H1 (cell line): Measurements from ENCODE around the gene PLAC1. TPM values are rescaled to one million over a fixed set of nuclear protein-coding genes. Genes with fewer than 3 reads are reported as not detected.

Experiments
- CTCF ChIA-PET: fragments of 300-600 bp; sonication (Branson Sonifier 250); formaldehyde crosslinking; loops from one replicate; lab custom pipeline; 2021; ENCODE audit not compliant: partially characterized antibody; lab: Charles Lee
- POLR2A ChIA-PET: fragments of 300-600 bp; sonication (Branson Sonifier 250); formaldehyde crosslinking; loops from one replicate; lab custom pipeline; 2021; ENCODE audit warnings: inconsistent platforms; ENCODE audit not compliant: partially characterized antibody; lab: Charles Lee
- DNase-seq, 2 experiments: peaks; one replicate each; pipeline versions ENCODE4 v3.0.0 to v3.0.0-alpha.2; 2010 to 2022; ENCODE audit warnings: low spot score in 2 of 2, low read depth in 1 of 2, mixed read lengths in 1 of 2
- FAIRE-seq: peaks from 2 replicates; lab custom pipeline; 2011; peaks lifted over from hg19 to GRCh38; lab: Jason Lieb, UNC
- H2AFZ ChIP-seq: 2 replicates; pipeline ENCODE4 v1.8.1; 2012; ENCODE audit warnings: low read length, inconsistent platforms
- H2AK5ac ChIP-seq: 2 replicates; pipeline ENCODE4 v1.6.1; 2013; ENCODE audit warnings: low read depth, low read length
- H2BK120ac ChIP-seq: replicated peaks from 2 replicates; pipeline ENCODE3; 2013; ENCODE audit warnings: low read depth, low read length, inconsistent platforms
- H2BK12ac ChIP-seq: 2 replicates; pipeline ENCODE4 v1.6.1; 2013; ENCODE audit warnings: low read depth, low read length
- H2BK15ac ChIP-seq: 2 replicates; pipeline ENCODE4 v1.6.1; 2013; ENCODE audit warnings: low read length
- H2BK20ac ChIP-seq: 2 replicates; pipeline ENCODE4 v1.6.1; 2013; ENCODE audit warnings: low read length
- H2BK5ac ChIP-seq: 2 replicates; pipeline ENCODE4 v1.6.1; 2013; ENCODE audit warnings: low read depth, low read length
- H3K14ac ChIP-seq: 2 replicates; pipeline ENCODE4 v1.6.1; 2013; ENCODE audit warnings: inconsistent platforms; ENCODE audit not compliant: insufficient read length
- H3K18ac ChIP-seq: 2 replicates; pipeline ENCODE4 v1.6.1; 2013; ENCODE audit warnings: low read length; ENCODE audit errors: extremely low read depth
- H3K23ac ChIP-seq: 2 replicates; pipeline ENCODE4 v1.6.1; 2013; ENCODE audit warnings: inconsistent platforms; ENCODE audit not compliant: insufficient read length
- H3K23me2 ChIP-seq: 2 replicates; pipeline ENCODE4 v1.6.1; 2013; ENCODE audit warnings: low read depth, low read length
- H3K27ac ChIP-seq: 2 replicates; pipeline ENCODE4 v1.6.1; 2011; ENCODE audit warnings: low read depth, low read length, inconsistent platforms
- H3K27me3 ChIP-seq, 4 experiments: replicated peaks in 1 of 4; 1 replicate in 1 of 4; 2 replicates in 3 of 4; pipeline versions ENCODE4 v1.6.1 to v1.8.1; 2011 to 2013; ENCODE audit warnings: low read length in 3 of 4, mild to moderate bottlenecking in 3 of 4, inconsistent platforms in 2 of 4, mixed read lengths in 2 of 4, moderate library complexity in 1 of 4; ENCODE audit not compliant: control insufficient read depth in 3 of 4, insufficient read depth in 3 of 4; ENCODE audit errors: extremely low read depth in 1 of 4
- H3K36me3 ChIP-seq, 4 experiments: 2 replicates each; pipeline versions ENCODE4 v1.6.1 to v1.8.1; 2011 to 2013; ENCODE audit warnings: mild to moderate bottlenecking in 4 of 4, low read length in 3 of 4, moderate library complexity in 2 of 4, control low read depth in 1 of 4, inconsistent platforms in 1 of 4; ENCODE audit not compliant: insufficient read depth in 4 of 4, control insufficient read depth in 2 of 4
- H3K4ac ChIP-seq: replicated peaks from 2 replicates; pipeline ENCODE3; 2013; ENCODE audit warnings: low read length, low read depth, mixed read lengths, inconsistent platforms; ENCODE audit not compliant: insufficient read length
- H3K4me1 ChIP-seq, 4 experiments: replicated peaks in 1 of 4; 1 replicate in 1 of 4; 2 replicates in 3 of 4; pipeline versions ENCODE4 v1.6.1 to v1.8.1; 2011 to 2013; ENCODE audit warnings: low read length in 3 of 4, inconsistent platforms in 2 of 4, mixed read lengths in 1 of 4; ENCODE audit not compliant: insufficient read depth in 4 of 4, control insufficient read depth in 3 of 4
- H3K4me2 ChIP-seq, 2 experiments: 2 replicates each; pipeline versions ENCODE4 v1.6.1 to v1.8.1; 2011 to 2013; ENCODE audit warnings: low read depth in 2 of 2, low read length in 2 of 2, control low read depth in 1 of 2, inconsistent platforms in 1 of 2, mild to moderate bottlenecking in 1 of 2; ENCODE audit not compliant: insufficient read depth in 1 of 2
- H3K4me3 ChIP-seq, 4 experiments: fragments of 200-600, 300-600 bp in 1 of 4; sonication (generic), shearing (Covaris generic), sonication (Bioruptor Twin) in 1 of 4; 2 replicates each; pipeline versions ENCODE4 v1.5.1 to v1.8.1; 2011 to 2016; ENCODE audit warnings: low read length in 4 of 4, low read depth in 3 of 4, control low read depth in 2 of 4, inconsistent platforms in 2 of 4, mild to moderate bottlenecking in 2 of 4, mixed read lengths in 1 of 4, moderate library complexity in 1 of 4; ENCODE audit not compliant: insufficient read depth in 2 of 4; ENCODE audit errors: extremely low read depth in 1 of 4
- H3K56ac ChIP-seq: replicated peaks from 2 replicates; pipeline ENCODE3; 2013; ENCODE audit warnings: low read depth, mild to moderate bottlenecking, mixed read lengths, low read length, inconsistent platforms; ENCODE audit not compliant: insufficient read length
- H3K79me1 ChIP-seq: 2 replicates; pipeline ENCODE4 v1.6.1; 2013; ENCODE audit warnings: low read depth, low read length, control low read depth
- H3K79me2 ChIP-seq, 2 experiments: 2 replicates each; pipeline versions ENCODE4 v1.6.1 to v1.8.1; 2012 to 2013; ENCODE audit warnings: low read length in 2 of 2, mild to moderate bottlenecking in 2 of 2, inconsistent platforms in 1 of 2; ENCODE audit not compliant: insufficient read depth in 2 of 2, control insufficient read depth in 1 of 2
- H3K9ac ChIP-seq, 4 experiments: replicated peaks in 1 of 4; 1 replicate in 1 of 4; 2 replicates in 3 of 4; pipeline versions ENCODE4 v1.6.1 to v1.8.1; 2011 to 2013; ENCODE audit warnings: low read depth in 3 of 4, low read length in 3 of 4, control low read depth in 2 of 4, mild to moderate bottlenecking in 2 of 4, moderate library complexity in 2 of 4, inconsistent platforms in 1 of 4; ENCODE audit errors: extremely low read depth in 1 of 4
- H3K9me3 ChIP-seq, 2 experiments: 2 replicates each; pipeline versions ENCODE4 v1.6.1 to v1.8.1; 2012 to 2013; ENCODE audit warnings: mild to moderate bottlenecking in 2 of 2, moderate library complexity in 2 of 2, control low read depth in 1 of 2, inconsistent platforms in 1 of 2, low read depth in 1 of 2, low read length in 1 of 2, mixed read lengths in 1 of 2; ENCODE audit not compliant: insufficient read depth in 2 of 2
- H4K20me1 ChIP-seq, 2 experiments: replicated peaks in 1 of 2; 2 replicates each; pipeline versions ENCODE3 to v1.8.1; 2011 to 2013; ENCODE audit warnings: inconsistent platforms in 2 of 2, low read length in 2 of 2, mild to moderate bottlenecking in 1 of 2; ENCODE audit not compliant: insufficient read depth in 2 of 2, control insufficient read depth in 1 of 2
- H4K5ac ChIP-seq: 2 replicates; pipeline ENCODE4 v1.6.1; 2013; ENCODE audit warnings: low read length, low read depth, mixed read lengths, inconsistent platforms; ENCODE audit not compliant: insufficient read length
- H4K8ac ChIP-seq: 2 replicates; pipeline ENCODE4 v1.8.0; 2013; ENCODE audit warnings: mild to moderate bottlenecking, moderate library complexity, low read length, inconsistent platforms; ENCODE audit not compliant: insufficient read depth; ENCODE audit errors: extremely low read depth
- H4K91ac ChIP-seq: replicated peaks from 2 replicates; pipeline ENCODE3; 2013; ENCODE audit warnings: low read length, mixed read lengths, inconsistent platforms; ENCODE audit not compliant: insufficient read length
- CBX5 ChIP-seq: fragments of 300-800, 300-1000 bp; sonication (generic); IDR thresholded peaks from 2 replicates; pipeline ENCODE4 v1.7.1; 2016; ENCODE audit warnings: antibody characterized with exemption, low read length, low read depth
- CBX8 ChIP-seq: fragments of 300-800, 300-1000 bp; sonication (generic); IDR thresholded peaks from 2 replicates; pipeline ENCODE4 v1.7.1; 2016; ENCODE audit warnings: low read depth, low read length, borderline replicate concordance
- CREB1 ChIP-seq: IDR thresholded peaks from 2 replicates; pipeline ENCODE4 v1.6.1; 2012; ENCODE audit warnings: inconsistent platforms
- CTCF ChIP-seq, 3 experiments: IDR thresholded peaks; 1 replicate in 2 of 3; 2 replicates in 1 of 3; pipeline versions ENCODE4 v1.5.1 to v1.6.1; 2011; ENCODE audit warnings: low read length in 3 of 3, mild to moderate bottlenecking in 3 of 3, inconsistent platforms in 2 of 3, low read depth in 1 of 3, moderate library complexity in 1 of 3; ENCODE audit not compliant: insufficient read depth in 1 of 3; ENCODE audit errors: control extremely low read depth in 1 of 3
- GTF2F1 ChIP-seq: IDR thresholded peaks from 2 replicates; pipeline ENCODE4 v1.6.1; 2012; ENCODE audit warnings: low read depth, low read length, improper control_type of control experiment, borderline replicate concordance
- HDAC2 ChIP-seq, 2 experiments: fragments of 300-600 bp in 1 of 2; sonication (generic) in 1 of 2; IDR thresholded peaks; 2 replicates each; pipeline ENCODE4 v1.6.1; 2011 to 2012; ENCODE audit warnings: low read depth in 2 of 2, low read length in 2 of 2, mild to moderate bottlenecking in 2 of 2, moderate library complexity in 2 of 2, borderline replicate concordance in 1 of 2, inconsistent platforms in 1 of 2
- POU5F1 ChIP-seq: IDR thresholded peaks from 2 replicates; pipeline ENCODE4 v1.6.1; 2011; ENCODE audit warnings: low read depth, mild to moderate bottlenecking, low read length, moderate library complexity
- RXRA ChIP-seq: IDR thresholded peaks from 2 replicates; pipeline ENCODE4 v1.6.1; 2011; ENCODE audit warnings: low read depth, mild to moderate bottlenecking, low read length, moderate library complexity; ENCODE audit not compliant: insufficient read depth
- SP4 ChIP-seq: IDR thresholded peaks from 2 replicates; pipeline ENCODE4 v1.6.1; 2012; ENCODE audit warnings: low read length, inconsistent platforms
- SRF ChIP-seq: IDR thresholded peaks from 2 replicates; pipeline ENCODE4 v1.6.1; 2011; ENCODE audit warnings: mild to moderate bottlenecking, low read depth, low read length, moderate library complexity
- WGBS, 2 experiments: shearing (Covaris generic) in 1 of 2; methylation state at CpG; one replicate each; pipeline versions ENCODE4 v1.1.6 to v1.1.7; 2013 to 2015; ENCODE audit warnings: low lambda C conversion rate in 2 of 2, mixed read lengths in 2 of 2, inconsistent platforms in 1 of 2, low coverage in 1 of 2, missing lambda C conversion rate in 1 of 2; ENCODE audit not compliant: insufficient replicate concordance in 2 of 2, insufficient coverage in 1 of 2, insufficient read length in 1 of 2; ENCODE audit errors: extremely low coverage in 1 of 2, missing lambda C conversion rate in 1 of 2; 5-methylcytosine and 5-hydroxymethylcytosine counted together
- polyA plus RNA-seq, 7 experiments: library from polyadenylated mRNA; depleted of rRNA in 3 of 7; stranded (reverse) in 5 of 7; unstranded in 2 of 7; fragments of >200 nt in 5 of 7; fragments of 200-250 nt in 2 of 7; gene quantifications; 1 replicate in 5 of 7; 2 replicates in 1 of 7; 4 replicates in 1 of 7; pipeline versions ENCODE4 v1.2.1 to v1.2.3, GENCODE V29; 2011 to 2013; ENCODE audit warnings: missing spikeins in 2 of 7, mixed read lengths in 2 of 7
- total RNA-seq: library from RNA; stranded (reverse); fragmentation: NEBNext Ultra II Directional; extraction: Animal tissue kit (Norgen Biotek cat#: 25700); gene quantifications from 2 replicates; pipeline ENCODE4 v1.2.1, GENCODE V29; 2021
- TF ChIP-seq, protein P1 (sequence below): IDR thresholded peaks from 2 replicates; pipeline ENCODE4 v1.6.1; 2011; ENCODE audit warnings: low read length, improper control_type of control experiment

PLAC1 gene
- total and polyA plus RNA-seq, 2 of the 8 experiments (the other 6 are each of a cell fraction or from before 2014, with no cell fraction given): 1.8 TPM; not detected in 1

- Histone ChIP-seq H3K18ac (no peak overlapping the region), H2AK5ac (no peak overlapping the region), H4K5ac (no peak overlapping the region), H3K14ac (no peak overlapping the region), H4K91ac (no peak overlapping the region), H2BK20ac (no peak overlapping the region), H2BK12ac (no peak overlapping the region), H4K20me1 (no peaks in the 10 kb centered on the region), H3K27me3 (no peaks in the 10 kb centered on the region), H2BK5ac (no peak overlapping the region), H3K27ac (no peak overlapping the region), H3K36me3 (no peaks in the 10 kb centered on the region), H2BK120ac (no peak overlapping the region), H3K79me1 (no peaks in the 10 kb centered on the region), H3K79me2 (no peaks in the 10 kb centered on the region), H3K56ac (no peak overlapping the region), H3K4me3 (no peak overlapping the region), H3K9me3 (no peaks in the 10 kb centered on the region), H3K23me2 (no peaks in the 10 kb centered on the region), H4K8ac (no peak overlapping the region), H3K9ac (no peak overlapping the region), H3K4me1 (no peaks in the 10 kb centered on the region), H3K23ac (no peak overlapping the region), H3K4ac (no peak overlapping the region), H3K4me2 (no peak overlapping the region), H2BK15ac (no peak overlapping the region), H2AFZ (no peak overlapping the region)
- no peak for DNase-seq
- no peak for TF ChIP-seq CBX5
- TF ChIP-seq POU5F1: no peak
- TF ChIP-seq RXRA: no peak
- no peak for TF ChIP-seq SP4
- TF ChIP-seq CTCF (IDR thresholded peaks at IDR 0.05; ENCODE audit: control extremely low read depth in 1 of 3, insufficient read depth in 1 of 3, low read depth in 1 of 3, low read length in 3 of 3): no peak
- TF ChIP-seq CREB1: no peak
- TF ChIP-seq HDAC2 (IDR thresholded peaks at IDR 0.05; ENCODE audit: borderline replicate concordance in 1 of 2, low read depth in 2 of 2, low read length in 2 of 2): no peak
- TF ChIP-seq GTF2F1: no peak
- TF ChIP-seq CBX8: no peak
- TF ChIP-seq SRF: no peak
- TF ChIP-seq, protein P1, sequence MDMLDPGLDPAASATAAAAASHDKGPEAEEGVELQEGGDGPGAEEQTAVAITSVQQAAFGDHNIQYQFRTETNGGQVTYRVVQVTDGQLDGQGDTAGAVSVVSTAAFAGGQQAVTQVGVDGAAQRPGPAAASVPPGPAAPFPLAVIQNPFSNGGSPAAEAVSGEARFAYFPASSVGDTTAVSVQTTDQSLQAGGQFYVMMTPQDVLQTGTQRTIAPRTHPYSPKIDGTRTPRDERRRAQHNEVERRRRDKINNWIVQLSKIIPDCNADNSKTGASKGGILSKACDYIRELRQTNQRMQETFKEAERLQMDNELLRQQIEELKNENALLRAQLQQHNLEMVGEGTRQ: no peak
- FAIRE-seq: no peak
- ChIA-PET CTCF (interaction anchor here (1.2 to 1.4 kb wide), 2 partner anchors 91 to 126 kb away, joined by 4 to 5 read pairs; no protein-coding TSS in a partner anchor), POLR2A (no interaction called here)
- WGBS, 2 experiments: 92% methylated on average over 4 of the region's 4 CpGs; no CpG with 5 or more reads in 1 of the 2 experiments
Observed at GRCh38 chrX:134646691-134647090, 11.6 kb downstream of the PLAC1 start.
